Astrocyte (in vitro differentiated cells and primary cell): ENCODE results near the gene ADGRF3. TPM values are rescaled to one million over a fixed set of nuclear protein-coding genes. Genes with fewer than 3 reads are reported as not detected.
A peak's percentile ranks its signal among the peaks of the same experiment; 100 is the strongest.

Experiments
- DNase-seq: peaks from one replicate; pipeline ENCODE4 v3.0.0-alpha.2; 2010; ENCODE audit warnings: low read depth
- FAIRE-seq: peaks from 2 replicates; lab custom pipeline; 2011; peaks lifted over from hg19 to GRCh38; lab: Jason Lieb, UNC
- H2AFZ ChIP-seq: 2 replicates; pipeline ENCODE4 v1.6.0; 2012; ENCODE audit warnings: low read depth, low read length, inconsistent platforms
- H3K27ac ChIP-seq: 2 replicates; pipeline ENCODE4 v1.5.1; 2011; ENCODE audit warnings: low read depth, low read length, inconsistent platforms
- H3K27me3 ChIP-seq: 2 replicates; pipeline ENCODE4 v1.6.0; 2011; ENCODE audit warnings: low read length, inconsistent platforms; ENCODE audit not compliant: insufficient read depth
- H3K36me3 ChIP-seq: 2 replicates; pipeline ENCODE4 v1.5.1; 2011; ENCODE audit warnings: low read length, inconsistent platforms; ENCODE audit not compliant: insufficient read depth
- H3K4me1 ChIP-seq: 2 replicates; pipeline ENCODE4 v1.5.1; 2011; ENCODE audit warnings: low read length, inconsistent platforms; ENCODE audit not compliant: insufficient read depth
- H3K4me2 ChIP-seq: 2 replicates; pipeline ENCODE4 v1.6.0; 2012; ENCODE audit warnings: low read length, inconsistent platforms
- H3K4me3 ChIP-seq: 2 replicates; pipeline ENCODE4 v1.5.1; 2011; ENCODE audit warnings: low read depth, mild to moderate bottlenecking, low read length, inconsistent platforms; ENCODE audit not compliant: insufficient read depth
- H3K79me2 ChIP-seq: 2 replicates; pipeline ENCODE4 v1.6.0; 2012; ENCODE audit warnings: mild to moderate bottlenecking, low read length, inconsistent platforms; ENCODE audit not compliant: insufficient read depth
- H3K9ac ChIP-seq: 2 replicates; pipeline ENCODE4 v1.6.0; 2012; ENCODE audit warnings: mild to moderate bottlenecking, low read length, inconsistent platforms
- H3K9me3 ChIP-seq: 2 replicates; pipeline ENCODE4 v1.5.1; 2012; ENCODE audit warnings: low read depth, mild to moderate bottlenecking, low read length, inconsistent platforms; ENCODE audit not compliant: insufficient read depth
- H4K20me1 ChIP-seq: 2 replicates; pipeline ENCODE4 v1.6.0; 2012; ENCODE audit warnings: low read length, inconsistent platforms; ENCODE audit not compliant: insufficient read depth
- H3K27ac Mint-ChIP-seq: one replicate; pipeline ENCODE4 v1.8.0; 2021; ENCODE audit warnings: mild to moderate bottlenecking, mixed read lengths; ENCODE audit not compliant: unreplicated experiment
- H3K27me3 Mint-ChIP-seq: one replicate; pipeline ENCODE4 v1.8.0; 2021; ENCODE audit warnings: low read depth, mixed read lengths; ENCODE audit not compliant: unreplicated experiment
- H3K36me3 Mint-ChIP-seq: one replicate; pipeline ENCODE4 v1.8.0; 2021; ENCODE audit warnings: low read depth, mixed read lengths; ENCODE audit not compliant: unreplicated experiment
- H3K4me1 Mint-ChIP-seq: one replicate; pipeline ENCODE4 v1.8.0; 2021; ENCODE audit warnings: low read depth, mixed read lengths; ENCODE audit not compliant: unreplicated experiment
- H3K4me3 Mint-ChIP-seq: one replicate; pipeline ENCODE4 v1.8.0; 2021; ENCODE audit warnings: mild to moderate bottlenecking, moderate library complexity, mixed read lengths; ENCODE audit not compliant: unreplicated experiment
- H3K9me3 Mint-ChIP-seq: one replicate; pipeline ENCODE4 v1.8.0; 2021; ENCODE audit warnings: mild to moderate bottlenecking, mixed read lengths; ENCODE audit not compliant: unreplicated experiment
- CTCF ChIP-seq: IDR thresholded peaks from 2 replicates; pipeline ENCODE4 v1.5.1; 2011; ENCODE audit warnings: low read depth, mild to moderate bottlenecking, inconsistent platforms, low read length, moderate library complexity; ENCODE audit not compliant: insufficient read depth
- EZH2 ChIP-seq: IDR thresholded peaks from 2 replicates; pipeline ENCODE4 v1.6.1; 2012; ENCODE audit warnings: mild to moderate bottlenecking, low read length, inconsistent platforms; ENCODE audit not compliant: insufficient read depth
- total RNA-seq: library from RNA; stranded (reverse); gene quantifications from 2 replicates; pipeline ENCODE4 v1.2.1, GENCODE V29; 2021

Gene ADGRF3
- total RNA-seq, 1 donor from 2014 or later: 0.16 TPM

- Mint-ChIP-seq H3K36me3 (peaks cover 5% of the 10 kb centered on the region), H3K27me3 (peaks cover 4% of the 10 kb centered on the region), H3K4me1 (peaks cover 9% of the 10 kb centered on the region), H3K4me3 (no peak overlapping the region), H3K9me3 (no peaks in the 10 kb centered on the region), H3K27ac (no peak overlapping the region)
- Histone ChIP-seq H3K4me1 (peaks cover 18% of the 10 kb centered on the region), H3K79me2 (no peaks in the 10 kb centered on the region), H3K9ac (no peak overlapping the region), H3K36me3 (no peaks in the 10 kb centered on the region), H3K9me3 (no peaks in the 10 kb centered on the region), H3K4me2 (no peak overlapping the region), H3K27ac (no peak overlapping the region), H4K20me1 (no peaks in the 10 kb centered on the region), H2AFZ (no peak overlapping the region), H3K27me3 (no peaks in the 10 kb centered on the region), H3K4me3 (no peak overlapping the region)
- no peak for FAIRE-seq
- TF ChIP-seq EZH2: no peak
- TF ChIP-seq CTCF: no peak
- no peak for DNase-seq
Measured at GRCh38 chr2:26295511-26295910, 51.1 kb downstream of the ADGRF3 start.

- TF ChIP-seq CTCF (no peak), EZH2 (no peak)
- H3K27ac Mint-ChIP-seq: no peak overlapping the region
- no peaks in the 10 kb centered on the region for H3K9me3 Mint-ChIP-seq
- no peak for FAIRE-seq
- no peak overlapping the region for H3K4me2 ChIP-seq
- H3K36me3 Mint-ChIP-seq: peaks cover 9% of the 10 kb centered on the region
- peaks cover 9% of the 10 kb centered on the region for H3K4me1 Mint-ChIP-seq
- peaks cover 4% of the 10 kb centered on the region for H3K4me1 ChIP-seq
- H3K4me3 Mint-ChIP-seq: peak overlapping the region; percentile 1
- no peaks in the 10 kb centered on the region for H3K9me3 ChIP-seq
- peaks cover 3% of the 10 kb centered on the region for H3K36me3 ChIP-seq
- no peak overlapping the region for H3K4me3 ChIP-seq
- no peaks in the 10 kb centered on the region for H3K27me3 ChIP-seq
- H2AFZ ChIP-seq: no peak overlapping the region
- H3K27me3 Mint-ChIP-seq: peaks cover 4% of the 10 kb centered on the region
- H3K27ac ChIP-seq: no peak overlapping the region
- no peak overlapping the region for H3K9ac ChIP-seq
- peak; percentile 33 for DNase-seq
- H4K20me1 ChIP-seq: no peaks in the 10 kb centered on the region
- no peaks in the 10 kb centered on the region for H3K79me2 ChIP-seq
Measured at GRCh38 chr2:26292646-26293045, 53.9 kb downstream of the ADGRF3 start.

DNA sequence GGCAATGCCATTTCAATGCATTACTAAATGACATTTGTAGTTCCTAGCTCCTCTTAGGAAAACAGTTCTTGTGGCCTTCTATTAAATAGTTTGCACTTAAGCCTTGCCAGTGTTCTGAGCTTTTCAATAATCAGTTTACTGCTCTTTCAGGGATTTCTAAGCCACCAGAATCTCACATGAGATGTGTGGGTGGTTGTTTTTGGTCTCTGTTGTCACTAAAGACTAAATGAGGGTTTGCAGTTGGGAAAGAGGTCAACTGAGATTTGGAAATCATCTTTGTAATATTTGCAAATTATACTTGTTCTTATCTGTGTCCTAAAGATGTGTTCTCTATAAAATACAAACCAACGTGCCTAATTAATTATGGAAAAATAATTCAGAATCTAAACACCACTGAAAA lies 56.6 kb downstream of the ADGRF3 start:
- Histone ChIP-seq H3K79me2 (no peaks in the 10 kb centered on the region), H3K9ac (no peak overlapping the region), H3K4me1 (peaks cover 4% of the 10 kb centered on the region), H3K4me2 (no peak overlapping the region), H3K36me3 (peaks cover 13% of the 10 kb centered on the region), H3K27me3 (no peaks in the 10 kb centered on the region), H3K27ac (no peak overlapping the region), H3K4me3 (no peak overlapping the region), H4K20me1 (no peaks in the 10 kb centered on the region), H3K9me3 (no peaks in the 10 kb centered on the region), H2AFZ (no peak overlapping the region)
- H3K36me3 Mint-ChIP-seq: peaks cover 13% of the 10 kb centered on the region
- H3K27ac Mint-ChIP-seq: no peak overlapping the region
- TF ChIP-seq CTCF (no peak), EZH2 (no peak)
- H3K4me1 Mint-ChIP-seq: peaks cover 6% of the 10 kb centered on the region
- H3K9me3 Mint-ChIP-seq: no peaks in the 10 kb centered on the region
- no peak overlapping the region for H3K4me3 Mint-ChIP-seq
- no peak for FAIRE-seq
- no peaks in the 10 kb centered on the region for H3K27me3 Mint-ChIP-seq
- DNase-seq: no peak
